ENCODE measurements around the gene RAD9B.
"Not testable (repeated sequence)": the region's sequence is repeated elsewhere in the genome, so short reads cannot be mapped to it uniquely, and the experiment has no call there.

RAD9B gene

DNA sequence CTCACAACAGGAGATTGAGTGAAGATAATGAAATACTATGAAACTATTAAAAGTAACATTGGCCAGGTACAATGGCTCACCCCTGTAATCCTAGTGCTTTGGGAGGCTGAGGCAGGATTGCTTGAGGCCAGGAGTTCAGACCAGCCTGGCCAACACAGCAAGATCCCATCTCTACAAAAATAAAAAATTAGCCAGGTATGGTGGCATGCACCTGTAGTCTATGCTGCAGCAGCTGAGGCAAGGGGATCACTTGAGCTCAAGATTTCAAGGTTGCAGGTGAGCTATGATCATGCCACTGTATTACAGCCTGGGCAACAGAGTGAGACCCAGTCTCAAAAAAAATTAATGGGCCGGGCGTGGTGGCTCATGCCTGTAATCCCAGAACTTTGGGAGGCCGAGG lies 14.9 kb downstream of the RAD9B start:
- Histone ChIP-seq H3K9ac (no peak overlapping the region), H2AFZ (ENCODE audit: low read depth) (no peak overlapping the region), H4K20me1 (ENCODE audit: insufficient read depth) (no peaks in the 10 kb centered on the region), H3K36me3 (ENCODE audit: insufficient read depth) (no peaks in the 10 kb centered on the region), H3K4me3 (IDR thresholded peaks at IDR 0.05; ENCODE audit: insufficient read depth, low read depth, low read length) (no peak overlapping the region), H3K4me1 (ENCODE audit: low read depth, poor library complexity, severe bottlenecking) (peaks cover 3% of the 10 kb centered on the region), H3K79me2 (ENCODE audit: insufficient read depth, low read depth) (no peaks in the 10 kb centered on the region), H3K27me3 (ENCODE audit: insufficient read depth, low read depth) (no peaks in the 10 kb centered on the region), H3K27ac (no peak overlapping the region), H3K4me2 (no peak overlapping the region)
- TF ChIP-seq, protein P1, sequence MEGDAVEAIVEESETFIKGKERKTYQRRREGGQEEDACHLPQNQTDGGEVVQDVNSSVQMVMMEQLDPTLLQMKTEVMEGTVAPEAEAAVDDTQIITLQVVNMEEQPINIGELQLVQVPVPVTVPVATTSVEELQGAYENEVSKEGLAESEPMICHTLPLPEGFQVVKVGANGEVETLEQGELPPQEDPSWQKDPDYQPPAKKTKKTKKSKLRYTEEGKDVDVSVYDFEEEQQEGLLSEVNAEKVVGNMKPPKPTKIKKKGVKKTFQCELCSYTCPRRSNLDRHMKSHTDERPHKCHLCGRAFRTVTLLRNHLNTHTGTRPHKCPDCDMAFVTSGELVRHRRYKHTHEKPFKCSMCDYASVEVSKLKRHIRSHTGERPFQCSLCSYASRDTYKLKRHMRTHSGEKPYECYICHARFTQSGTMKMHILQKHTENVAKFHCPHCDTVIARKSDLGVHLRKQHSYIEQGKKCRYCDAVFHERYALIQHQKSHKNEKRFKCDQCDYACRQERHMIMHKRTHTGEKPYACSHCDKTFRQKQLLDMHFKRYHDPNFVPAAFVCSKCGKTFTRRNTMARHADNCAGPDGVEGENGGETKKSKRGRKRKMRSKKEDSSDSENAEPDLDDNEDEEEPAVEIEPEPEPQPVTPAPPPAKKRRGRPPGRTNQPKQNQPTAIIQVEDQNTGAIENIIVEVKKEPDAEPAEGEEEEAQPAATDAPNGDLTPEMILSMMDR (conservative IDR thresholded peaks at IDR 0.05; ENCODE audit: low read depth, low read length), result no peak

DNA sequence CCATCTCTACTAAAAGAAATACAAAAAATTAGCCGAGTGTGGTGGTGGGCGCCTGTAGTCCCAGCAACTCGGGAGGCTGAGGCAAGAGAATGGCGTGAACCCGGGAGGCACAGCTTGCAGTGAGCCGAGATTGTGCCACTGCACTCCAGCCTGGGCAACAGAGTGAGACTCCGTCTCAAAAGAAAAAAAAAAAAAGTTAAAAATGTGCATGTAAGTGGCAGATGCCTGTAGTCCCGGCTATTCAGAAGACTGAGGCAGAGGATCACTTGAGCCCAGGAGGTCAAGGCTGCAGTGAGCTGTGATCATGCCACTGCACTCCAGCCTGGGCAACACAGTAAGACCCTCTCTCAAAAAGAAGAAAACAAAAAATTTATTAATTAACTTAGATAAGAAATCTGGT lies 15.9 kb downstream of the RAD9B start:
- not testable (repeated sequence) for H2AFZ ChIP-seq (ENCODE audit: low read depth); H3K79me2 ChIP-seq (ENCODE audit: insufficient read depth, low read depth); H3K36me3 ChIP-seq (ENCODE audit: insufficient read depth); H4K20me1 ChIP-seq (ENCODE audit: insufficient read depth); H3K27me3 ChIP-seq (ENCODE audit: insufficient read depth, low read depth); H3K9ac ChIP-seq; H3K4me2 ChIP-seq; H3K27ac ChIP-seq; H3K4me3 ChIP-seq (IDR thresholded peaks at IDR 0.05; ENCODE audit: insufficient read depth, low read depth, low read length)
- peaks cover 12% of the 10 kb centered on the region for H3K4me1 ChIP-seq (ENCODE audit: low read depth, poor library complexity, severe bottlenecking)

DNA sequence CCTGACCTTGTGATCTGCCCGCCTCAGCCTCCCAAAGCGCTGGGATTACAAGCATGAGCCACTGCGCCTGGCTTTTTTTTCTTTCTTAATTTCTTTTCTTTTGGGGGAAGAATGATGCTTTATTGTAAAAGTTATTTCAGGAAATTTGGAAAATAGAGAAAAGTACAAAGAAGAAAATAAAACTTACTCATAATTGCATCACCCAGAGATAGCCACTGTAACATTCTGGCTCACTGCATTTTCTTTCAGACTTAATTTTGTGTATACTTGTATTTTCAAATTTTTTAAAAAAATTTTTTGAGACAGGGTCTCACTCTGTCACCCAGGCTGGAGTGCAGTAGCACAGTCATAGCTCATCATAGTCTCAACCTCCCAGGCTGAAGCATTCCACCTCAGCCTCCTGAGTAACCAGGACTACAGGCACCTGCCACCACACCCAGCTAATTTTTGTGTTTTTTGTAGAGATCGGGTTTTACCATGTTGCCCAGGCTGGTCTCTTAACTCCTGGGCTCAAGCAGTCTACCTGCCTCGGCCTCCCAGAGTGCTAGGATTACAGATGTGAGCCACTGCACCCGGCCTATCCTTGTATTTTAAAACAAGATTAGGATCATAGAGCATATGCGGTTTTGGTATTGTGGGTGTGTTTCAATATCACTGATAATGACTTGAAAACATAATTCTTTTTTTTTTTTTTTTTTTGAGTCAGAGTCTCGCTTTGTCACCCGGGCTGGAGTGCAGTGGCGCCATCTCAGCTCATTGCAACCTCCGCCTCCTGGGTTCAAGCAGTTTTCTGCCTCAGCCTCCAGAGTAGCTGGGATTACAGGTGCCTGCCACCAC lies 19.0 kb downstream of the RAD9B start:
- H2AFZ ChIP-seq (ENCODE audit: low read depth); H4K20me1 ChIP-seq (ENCODE audit: insufficient read depth); H3K27me3 ChIP-seq (ENCODE audit: insufficient read depth, low read depth); H3K27ac ChIP-seq; H3K36me3 ChIP-seq (ENCODE audit: insufficient read depth); H3K9ac ChIP-seq; H3K4me2 ChIP-seq; H3K79me2 ChIP-seq (ENCODE audit: insufficient read depth, low read depth); H3K4me3 ChIP-seq (IDR thresholded peaks at IDR 0.05; ENCODE audit: insufficient read depth, low read depth, low read length): not testable (repeated sequence)
- peaks cover 12% of the 10 kb centered on the region for H3K4me1 ChIP-seq (ENCODE audit: low read depth, poor library complexity, severe bottlenecking)

DNA sequence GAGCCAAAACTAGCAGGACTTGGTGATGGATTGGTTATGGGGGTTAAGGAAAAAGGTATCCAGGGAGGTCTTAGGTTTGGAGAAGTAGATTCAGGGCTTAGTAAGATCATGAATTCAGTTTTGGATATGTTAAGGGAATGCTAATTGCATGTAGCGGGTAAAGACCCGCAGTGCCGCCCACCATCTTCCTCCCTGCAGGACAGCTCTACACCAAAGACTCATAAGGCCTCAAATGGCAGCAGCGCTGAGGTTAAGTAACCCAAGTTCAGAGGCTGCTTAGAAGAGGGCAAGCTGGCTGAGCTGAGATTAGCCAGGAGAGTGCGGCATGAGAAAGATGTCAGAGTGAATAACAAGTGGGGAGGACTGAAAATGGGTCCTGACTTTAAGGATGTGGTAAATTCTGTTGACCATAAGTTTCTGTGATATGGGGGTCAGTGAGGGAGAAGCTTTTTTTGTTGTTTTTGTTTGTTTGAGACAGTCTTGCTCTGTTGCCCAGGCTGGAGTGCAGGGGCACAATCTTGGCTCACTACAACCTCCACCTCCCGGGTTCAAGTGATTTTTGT lies 26.2 kb downstream of the RAD9B start:
- H3K79me2 ChIP-seq (ENCODE audit: insufficient read depth, low read depth), result no peaks in the 10 kb centered on the region
- H3K9ac ChIP-seq, result no peak overlapping the region
- H3K36me3 ChIP-seq (ENCODE audit: insufficient read depth), result no peaks in the 10 kb centered on the region
- peaks cover 27% of the 10 kb centered on the region for H3K4me1 ChIP-seq (ENCODE audit: low read depth, poor library complexity, severe bottlenecking)
- H2AFZ ChIP-seq (ENCODE audit: low read depth), result no peak overlapping the region
- no peak overlapping the region for H3K4me2 ChIP-seq
- TF ChIP-seq, protein P1 (conservative IDR thresholded peaks at IDR 0.05; ENCODE audit: low read depth, low read length), result no peak
- no peaks in the 10 kb centered on the region for H4K20me1 ChIP-seq (ENCODE audit: insufficient read depth)
- H3K4me3 ChIP-seq (IDR thresholded peaks at IDR 0.05; ENCODE audit: insufficient read depth, low read depth, low read length), result no peak overlapping the region
- H3K27ac ChIP-seq, result no peak overlapping the region
- no peaks in the 10 kb centered on the region for H3K27me3 ChIP-seq (ENCODE audit: insufficient read depth, low read depth)

DNA sequence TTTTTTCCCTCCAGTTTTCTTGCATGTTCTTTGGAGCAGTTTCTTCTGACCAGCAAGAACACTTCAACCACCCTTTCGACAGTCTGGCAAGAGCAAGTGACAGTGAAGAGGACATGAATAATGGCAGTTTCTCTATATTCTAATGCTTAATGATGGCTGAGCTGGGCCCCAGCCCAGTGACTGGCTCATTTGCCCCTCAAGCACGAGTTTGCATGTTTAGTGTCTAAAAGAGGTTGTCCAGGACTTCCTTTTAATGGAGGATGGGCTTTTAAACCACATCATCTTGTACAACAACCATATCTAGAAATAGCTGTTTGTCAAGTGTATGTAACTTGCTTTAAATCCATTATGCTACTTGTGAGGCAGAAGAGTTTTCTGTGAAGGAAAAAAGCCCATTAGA lies 28.4 kb downstream of the RAD9B start:
- H3K36me3 ChIP-seq (ENCODE audit: insufficient read depth), result no peaks in the 10 kb centered on the region
- TF ChIP-seq, protein P1 (conservative IDR thresholded peaks at IDR 0.05; ENCODE audit: low read depth, low read length), result no peak
- H2AFZ ChIP-seq (ENCODE audit: low read depth), result no peak overlapping the region
- H3K9ac ChIP-seq, result no peak overlapping the region
- no peak overlapping the region for H3K27ac ChIP-seq
- H3K4me3 ChIP-seq (IDR thresholded peaks at IDR 0.05; ENCODE audit: insufficient read depth, low read depth, low read length), result no peak overlapping the region
- H4K20me1 ChIP-seq (ENCODE audit: insufficient read depth), result no peaks in the 10 kb centered on the region
- no peaks in the 10 kb centered on the region for H3K79me2 ChIP-seq (ENCODE audit: insufficient read depth, low read depth)
- peaks cover 41% of the 10 kb centered on the region for H3K4me1 ChIP-seq (ENCODE audit: low read depth, poor library complexity, severe bottlenecking)
- H3K27me3 ChIP-seq (ENCODE audit: insufficient read depth, low read depth), result no peaks in the 10 kb centered on the region
- H3K4me2 ChIP-seq, result no peak overlapping the region

Data from KMS-11 (cell line).